VCaP (cell line): ENCODE data around the gene ZNF2.

Experiments
- H3K27ac ChIP-seq: fragments of 450-650 bp; 2 replicates; pipeline ENCODE4 v1.5.1; 2017
- TF ChIP-seq, protein P1 (sequence below): fragments of 450-650 bp; conservative IDR thresholded peaks from 2 replicates; pipeline ENCODE4 v1.5.1; 2017; ENCODE audit warnings: mild to moderate bottlenecking, moderate library complexity

Gene ZNF2

DNA sequence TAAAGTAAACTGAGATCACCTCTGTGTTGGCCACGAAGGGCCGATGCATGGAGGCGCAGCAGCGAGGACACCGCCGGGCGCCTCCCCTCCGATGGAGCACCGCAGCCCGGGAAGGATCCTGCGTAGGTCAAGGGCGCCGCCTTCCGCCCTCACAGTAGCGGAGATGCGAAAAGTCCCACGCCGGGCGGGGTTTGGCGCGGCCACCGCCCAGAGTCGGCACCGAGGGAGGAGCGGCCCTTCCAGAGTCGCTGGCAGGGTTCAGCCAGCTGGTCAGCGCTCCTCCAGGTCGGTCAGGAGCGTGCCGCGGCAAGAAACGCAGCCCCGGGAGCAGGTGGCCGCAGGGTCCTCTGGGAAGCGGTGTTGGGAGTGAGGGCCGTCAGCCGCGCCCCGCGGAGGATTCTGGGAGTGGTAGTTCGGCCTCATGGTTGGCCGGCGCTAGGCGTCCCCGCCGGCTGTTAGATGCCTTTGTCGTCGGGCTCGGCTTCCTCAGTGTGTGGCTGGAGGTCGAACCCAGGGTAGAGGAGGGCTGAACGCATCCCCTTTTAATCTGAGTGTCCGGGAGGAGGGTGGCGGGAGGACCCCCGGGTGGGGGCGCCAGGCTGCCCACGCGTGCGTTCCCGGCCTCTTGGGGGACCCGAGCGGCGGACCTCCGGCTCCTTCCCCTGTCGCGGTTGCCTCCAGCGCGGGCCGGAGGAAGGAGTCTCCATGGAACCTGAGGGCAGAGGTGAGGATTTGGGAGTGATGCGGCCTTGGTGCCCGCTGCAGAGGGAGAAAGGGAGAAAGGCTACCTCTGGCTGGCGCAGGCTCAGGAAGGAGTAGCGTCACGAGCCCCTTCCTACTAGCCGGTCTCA, 41.7 kb downstream of the ZNF2 start, which contains the start of gene ZNF892:
ZNF892 (plus strand) TSS at position 411 of the 851 bp plus-strand sequence; CDS start at position 706, 295 bp downstream.
- peak within 1 kb of the TSS; percentile 59 for H3K27ac ChIP-seq
- TF ChIP-seq, protein P1, sequence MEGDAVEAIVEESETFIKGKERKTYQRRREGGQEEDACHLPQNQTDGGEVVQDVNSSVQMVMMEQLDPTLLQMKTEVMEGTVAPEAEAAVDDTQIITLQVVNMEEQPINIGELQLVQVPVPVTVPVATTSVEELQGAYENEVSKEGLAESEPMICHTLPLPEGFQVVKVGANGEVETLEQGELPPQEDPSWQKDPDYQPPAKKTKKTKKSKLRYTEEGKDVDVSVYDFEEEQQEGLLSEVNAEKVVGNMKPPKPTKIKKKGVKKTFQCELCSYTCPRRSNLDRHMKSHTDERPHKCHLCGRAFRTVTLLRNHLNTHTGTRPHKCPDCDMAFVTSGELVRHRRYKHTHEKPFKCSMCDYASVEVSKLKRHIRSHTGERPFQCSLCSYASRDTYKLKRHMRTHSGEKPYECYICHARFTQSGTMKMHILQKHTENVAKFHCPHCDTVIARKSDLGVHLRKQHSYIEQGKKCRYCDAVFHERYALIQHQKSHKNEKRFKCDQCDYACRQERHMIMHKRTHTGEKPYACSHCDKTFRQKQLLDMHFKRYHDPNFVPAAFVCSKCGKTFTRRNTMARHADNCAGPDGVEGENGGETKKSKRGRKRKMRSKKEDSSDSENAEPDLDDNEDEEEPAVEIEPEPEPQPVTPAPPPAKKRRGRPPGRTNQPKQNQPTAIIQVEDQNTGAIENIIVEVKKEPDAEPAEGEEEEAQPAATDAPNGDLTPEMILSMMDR: peak; percentile 65

DNA sequence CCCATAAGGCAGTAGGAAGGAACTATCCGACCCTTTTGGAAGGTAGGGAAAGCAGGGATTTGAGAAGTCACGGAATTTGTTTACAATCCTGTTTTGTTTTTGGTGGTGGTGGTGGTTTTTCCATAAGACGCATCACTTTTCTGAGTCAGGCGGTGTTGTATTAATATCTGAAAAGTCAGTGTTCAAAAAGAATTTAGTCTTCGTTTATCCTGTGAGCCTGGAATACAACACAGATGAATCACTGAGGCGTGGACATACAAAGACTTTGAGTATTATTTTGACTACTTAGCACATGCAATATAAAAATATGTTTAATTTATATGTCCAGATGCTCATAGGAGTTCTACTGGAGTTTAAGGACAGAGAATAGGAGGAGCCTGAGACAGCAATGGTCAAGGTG, 42.5 kb downstream of the ZNF2 start:
- TF ChIP-seq, protein P1: no peak
- H3K27ac ChIP-seq: no peak overlapping the region

DNA sequence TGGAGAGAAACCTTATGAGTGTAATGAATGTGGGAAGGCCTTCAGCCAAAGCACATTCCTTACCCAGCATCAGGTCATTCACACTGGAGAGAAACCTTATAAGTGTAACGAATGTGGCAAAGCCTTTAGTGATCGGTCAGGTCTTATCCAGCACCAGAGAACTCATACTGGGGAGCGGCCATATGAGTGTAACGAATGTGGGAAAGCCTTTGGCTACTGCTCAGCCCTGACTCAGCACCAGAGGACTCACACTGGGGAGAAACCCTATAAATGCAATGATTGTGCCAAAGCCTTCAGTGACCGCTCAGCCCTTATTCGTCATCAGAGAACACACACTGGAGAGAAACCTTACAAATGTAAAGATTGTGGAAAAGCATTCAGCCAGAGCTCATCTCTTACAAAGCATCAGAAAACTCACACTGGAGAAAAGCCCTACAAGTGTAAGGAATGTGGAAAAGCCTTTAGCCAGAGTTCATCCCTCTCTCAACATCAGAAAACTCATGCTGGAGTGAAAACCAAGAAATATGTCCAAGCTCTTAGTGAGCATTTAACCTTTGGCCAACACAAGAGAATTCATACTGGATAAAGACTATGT, 49.5 kb downstream of the ZNF2 start:
- H3K27ac ChIP-seq: no peak overlapping the region
- TF ChIP-seq, protein P1: no peak

DNA sequence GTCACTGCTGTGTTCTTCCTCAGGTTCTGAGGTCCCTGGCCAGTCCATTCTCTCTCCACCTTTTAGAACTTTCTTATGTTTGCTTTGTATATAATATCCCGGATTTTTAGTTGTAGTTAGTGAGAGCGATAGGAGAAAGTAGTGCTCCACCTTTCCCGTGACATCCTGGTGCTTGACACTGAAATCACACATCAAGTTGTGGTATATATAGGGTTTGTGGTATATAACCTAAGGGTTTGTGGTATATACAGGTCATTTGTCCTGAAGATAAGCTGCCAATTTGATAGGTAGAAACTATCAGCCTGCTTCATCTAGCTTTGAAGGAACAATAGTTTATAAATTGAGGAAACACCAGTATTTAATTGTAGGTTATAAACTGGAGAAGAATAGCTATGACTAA, 54.8 kb downstream of the ZNF2 start:
- H3K27ac ChIP-seq: no peak overlapping the region
- TF ChIP-seq, protein P1: no peak

DNA sequence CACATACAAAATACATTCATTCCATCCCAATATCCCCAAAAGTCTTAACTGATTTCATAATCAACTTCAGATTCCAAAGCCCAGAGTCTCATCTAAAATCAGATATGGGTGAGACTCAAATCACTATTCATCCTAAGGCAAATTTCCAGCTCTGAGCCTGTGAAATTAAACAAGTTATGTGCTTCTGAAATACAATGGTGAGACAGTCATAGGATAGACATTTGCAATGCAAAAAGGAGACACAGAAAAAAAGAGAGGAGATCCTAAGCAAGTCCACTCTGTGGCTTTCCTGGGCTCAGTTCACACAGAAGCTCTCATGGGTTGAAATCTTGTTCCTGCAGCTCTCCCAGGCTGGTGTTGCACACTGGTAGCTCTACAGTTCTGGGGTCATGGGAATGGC, 60.0 kb downstream of the ZNF2 start:
- H3K27ac ChIP-seq: no peak overlapping the region
- TF ChIP-seq, protein P1: no peak

DNA sequence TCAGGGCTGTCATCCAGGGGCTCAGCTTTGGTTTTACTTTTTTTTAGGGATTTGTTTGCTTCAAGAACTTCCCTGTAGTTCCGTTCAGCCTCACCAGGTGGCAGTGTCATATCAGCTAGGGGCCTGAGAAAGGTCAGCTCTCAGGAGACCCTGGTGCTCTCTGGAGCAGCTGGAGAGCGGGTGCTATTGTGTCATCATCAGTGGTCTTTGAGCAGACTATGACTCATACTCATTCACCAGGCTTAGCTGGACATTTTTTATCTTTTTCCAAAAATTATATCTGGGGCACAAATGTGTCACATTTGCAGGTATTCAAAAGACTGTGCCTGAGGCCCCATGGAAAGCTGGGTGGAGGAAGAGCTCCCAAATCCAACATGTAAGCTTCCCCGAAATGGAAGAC, 66.1 kb downstream of the ZNF2 start:
- peak overlapping the region; percentile 26 for H3K27ac ChIP-seq
- TF ChIP-seq, protein P1: peak; percentile 95

DNA sequence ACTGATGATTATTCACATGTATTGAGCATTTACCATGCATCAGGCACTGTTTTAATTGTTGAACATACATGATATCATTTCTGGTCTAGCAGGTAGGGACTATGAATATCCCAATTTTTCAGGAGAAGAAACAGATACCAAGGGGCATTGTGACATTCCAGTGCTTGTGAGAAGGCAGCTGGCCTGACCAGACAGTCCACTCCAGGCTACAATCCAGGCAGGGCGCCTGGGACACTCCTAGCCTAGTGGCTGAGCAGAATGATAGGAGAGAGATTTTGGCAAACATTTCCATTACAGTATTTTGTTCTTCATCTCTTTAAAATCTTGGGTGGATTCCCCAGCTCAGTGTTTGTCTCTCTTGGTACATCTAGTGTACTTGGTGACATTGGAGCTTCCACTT, 66.6 kb downstream of the ZNF2 start:
- TF ChIP-seq, protein P1: no peak

More for the DNA sequence above, 66.6 kb downstream of the ZNF2 start:
- H3K27ac ChIP-seq: peak overlapping the region; percentile 26
